ENCODE data around the gene TSKS. TPM values are rescaled to one million over a fixed set of nuclear protein-coding genes. Genes with fewer than 3 reads are reported as not detected.
A peak's percentile ranks its signal among the peaks of the same experiment; 100 is the strongest.

The TSKS gene
- total and polyA plus RNA-seq, 2 donors (not counting 1 experiment from before 2014, with no cell fraction given): not detected

GRCh38 chr19:49805822-49806619 is 42.9 kb upstream of the TSKS start:
- Histone ChIP-seq H3K9me3 (ENCODE audit: control insufficient read depth, insufficient read depth, low read depth, low read length) (no peaks in the 10 kb centered on the region), H3K4me1 (ENCODE audit: control insufficient read depth, extremely low read depth, insufficient read depth, low read length) (peaks cover 7% of the 10 kb centered on the region), H3K27me3 (ENCODE audit: control insufficient read depth, insufficient read depth, low read length) (no peaks in the 10 kb centered on the region), H3K4me3 (replicated peaks in 1 of 4; ENCODE audit: control extremely low read depth in 1 of 4, insufficient read depth in 1 of 4, low read depth in 3 of 4, low read length in 4 of 4) (no peak overlapping the region), H3K79me2 (ENCODE audit: control insufficient read depth, insufficient read depth, low read length) (no peaks in the 10 kb centered on the region), H3K4me2 (ENCODE audit: extremely low read depth, insufficient read depth, low read length) (no peak overlapping the region), H3K9ac (ENCODE audit: insufficient read depth, low read length) (no peak overlapping the region), H3K36me3 (ENCODE audit: control insufficient read depth, insufficient read depth, low read length) (peaks cover 21% of the 10 kb centered on the region), H2AFZ (ENCODE audit: low read length) (no peak overlapping the region), H4K20me1 (ENCODE audit: control insufficient read depth, extremely low read depth, insufficient read depth, low read length) (no peaks in the 10 kb centered on the region), H3K27ac (ENCODE audit: insufficient read depth, low read length) (no peak overlapping the region)
- no peak for DNase-seq (ENCODE audit: low read depth in 2 of 2)
- TF ChIP-seq EZH2 (IDR thresholded peaks at IDR 0.05; ENCODE audit: low read length, missing control alignments) (no peak), CTCF (conservative IDR thresholded peaks at IDR 0.05 in 1 of 2, IDR thresholded peaks at IDR 0.05 in 1 of 2; ENCODE audit: low read depth in 1 of 2, low read length in 2 of 2) (no peak)

GRCh38 chr19:49803529-49803856 is 40.4 kb upstream of the TSKS start:
- TF ChIP-seq CTCF (conservative IDR thresholded peaks at IDR 0.05 in 1 of 2, IDR thresholded peaks at IDR 0.05 in 1 of 2; ENCODE audit: low read depth in 1 of 2, low read length in 2 of 2) (no peak), EZH2 (IDR thresholded peaks at IDR 0.05; ENCODE audit: low read length, missing control alignments) (no peak)
- no peaks in the 10 kb centered on the region for H4K20me1 ChIP-seq (ENCODE audit: control insufficient read depth, extremely low read depth, insufficient read depth, low read length)
- no peak overlapping the region for H3K27ac ChIP-seq (ENCODE audit: insufficient read depth, low read length)
- no peak overlapping the region for H3K9ac ChIP-seq (ENCODE audit: insufficient read depth, low read length)
- H3K79me2 ChIP-seq (ENCODE audit: control insufficient read depth, insufficient read depth, low read length): no peaks in the 10 kb centered on the region
- peaks cover 4% of the 10 kb centered on the region for H3K4me1 ChIP-seq (ENCODE audit: control insufficient read depth, extremely low read depth, insufficient read depth, low read length)
- peaks cover 36% of the 10 kb centered on the region for H3K36me3 ChIP-seq (ENCODE audit: control insufficient read depth, insufficient read depth, low read length)
- H3K4me2 ChIP-seq (ENCODE audit: extremely low read depth, insufficient read depth, low read length): no peak overlapping the region
- H3K4me3 ChIP-seq (replicated peaks in 1 of 4; ENCODE audit: control extremely low read depth in 1 of 4, insufficient read depth in 1 of 4, low read depth in 3 of 4, low read length in 4 of 4): no peak overlapping the region
- H3K9me3 ChIP-seq (ENCODE audit: control insufficient read depth, insufficient read depth, low read depth, low read length): no peaks in the 10 kb centered on the region
- DNase-seq (ENCODE audit: low read depth in 2 of 2): no peak
- H3K27me3 ChIP-seq (ENCODE audit: control insufficient read depth, insufficient read depth, low read length): no peaks in the 10 kb centered on the region
- no peak overlapping the region for H2AFZ ChIP-seq (ENCODE audit: low read length)

DNA sequence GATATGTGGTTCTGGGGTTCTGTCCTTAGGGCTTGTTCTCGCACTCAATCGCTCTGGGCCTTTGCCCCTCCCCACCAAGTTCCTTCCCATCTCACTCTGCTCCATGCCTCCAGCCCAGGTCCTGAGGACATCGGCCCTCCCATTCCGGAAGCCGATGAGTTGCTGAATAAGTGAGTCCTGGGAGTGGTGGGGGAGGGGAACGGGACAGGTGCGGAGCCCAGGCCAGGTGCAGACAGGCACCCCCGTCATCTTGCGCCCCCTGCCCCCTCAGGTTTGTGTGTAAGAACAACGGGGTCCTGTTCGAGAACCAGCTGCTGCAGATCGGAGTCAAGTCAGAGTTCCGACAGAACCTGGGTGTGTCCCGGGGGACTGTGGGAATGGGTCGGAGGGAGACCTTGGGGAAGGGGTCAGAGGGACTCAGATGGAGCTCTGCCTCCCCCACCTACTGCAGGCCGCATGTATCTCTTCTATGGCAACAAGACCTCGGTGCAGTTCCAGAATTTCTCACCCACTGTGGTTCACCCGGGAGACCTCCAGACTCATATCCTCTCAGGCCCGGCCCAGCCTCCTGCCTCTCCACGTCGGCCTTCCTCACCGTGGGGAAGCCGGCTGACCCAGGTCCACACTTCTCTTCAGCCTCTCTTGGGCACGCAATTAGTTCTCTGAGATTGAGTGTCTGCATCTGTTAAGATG is 39.9 kb upstream of the TSKS start:
- Histone ChIP-seq H3K36me3 (ENCODE audit: control insufficient read depth, insufficient read depth, low read length) (peaks cover 36% of the 10 kb centered on the region), H3K27me3 (ENCODE audit: control insufficient read depth, insufficient read depth, low read length) (no peaks in the 10 kb centered on the region), H3K79me2 (ENCODE audit: control insufficient read depth, insufficient read depth, low read length) (no peaks in the 10 kb centered on the region), H2AFZ (ENCODE audit: low read length) (no peak overlapping the region), H3K4me1 (ENCODE audit: control insufficient read depth, extremely low read depth, insufficient read depth, low read length) (peaks cover 4% of the 10 kb centered on the region), H4K20me1 (ENCODE audit: control insufficient read depth, extremely low read depth, insufficient read depth, low read length) (no peaks in the 10 kb centered on the region), H3K4me3 (replicated peaks in 1 of 4; ENCODE audit: control extremely low read depth in 1 of 4, insufficient read depth in 1 of 4, low read depth in 3 of 4, low read length in 4 of 4) (peak overlapping the region in 1 of 4 experiments; percentile 7), H3K9ac (ENCODE audit: insufficient read depth, low read length) (no peak overlapping the region), H3K27ac (ENCODE audit: insufficient read depth, low read length) (no peak overlapping the region), H3K4me2 (ENCODE audit: extremely low read depth, insufficient read depth, low read length) (peak overlapping the region; percentile 35), H3K9me3 (ENCODE audit: control insufficient read depth, insufficient read depth, low read depth, low read length) (no peaks in the 10 kb centered on the region)
- no peak for DNase-seq (ENCODE audit: low read depth in 2 of 2)
- TF ChIP-seq CTCF (conservative IDR thresholded peaks at IDR 0.05 in 1 of 2, IDR thresholded peaks at IDR 0.05 in 1 of 2; ENCODE audit: low read depth in 1 of 2, low read length in 2 of 2): no peak
- TF ChIP-seq EZH2 (IDR thresholded peaks at IDR 0.05; ENCODE audit: low read length, missing control alignments): no peak

Data from fibroblast of lung (primary cell).